SU-DHL-6 (cell line): Measurements from ENCODE around the gene PGRMC1.
"Not testable (repeated sequence)": the region's sequence is repeated elsewhere in the genome, so short reads cannot be mapped to it uniquely, and the experiment has no call there.

Experiments used
- H2AFZ ChIP-seq: fragments of 200-600 bp; sonication (generic); 2 replicates; pipeline ENCODE4 v1.6.1; 2014; ENCODE audit warnings: low read depth, mild to moderate bottlenecking, moderate library complexity, mixed read lengths, antibody characterized with exemption, low read length; ENCODE audit not compliant: severe bottlenecking
- H3F3A ChIP-seq: fragments of 200-600 bp; shearing (Covaris generic); 2 replicates; pipeline ENCODE4 v1.6.0; 2016; ENCODE audit warnings: antibody characterized with exemption, mild to moderate bottlenecking; ENCODE audit not compliant: insufficient read depth
- H3K27ac ChIP-seq: fragments of 200-600 bp; sonication (generic); 2 replicates; pipeline ENCODE4 v1.5.1; 2016; ENCODE audit warnings: low read depth, mild to moderate bottlenecking, low read length, moderate library complexity, mixed read lengths
- H3K27me3 ChIP-seq: fragments of 200-600 bp; sonication (generic), shearing (Covaris generic); 2 replicates; pipeline ENCODE4 v1.6.0; 2014; ENCODE audit warnings: mild to moderate bottlenecking, low read length
- H3K36me3 ChIP-seq: fragments of 200-600 bp; sonication (generic); 2 replicates; pipeline ENCODE4 v1.6.1; 2014; ENCODE audit warnings: mild to moderate bottlenecking, low read length, mixed read lengths
- H3K4me2 ChIP-seq: fragments of 300-600, 200-600 bp; shearing (Covaris generic), sonication (generic); 2 replicates; pipeline ENCODE4 v1.6.0; 2014; ENCODE audit warnings: low read length, low read depth, mild to moderate bottlenecking; ENCODE audit not compliant: poor library complexity, severe bottlenecking
- H3K4me3 ChIP-seq: fragments of 200-600 bp; sonication (generic); 2 replicates; pipeline ENCODE4 v1.5.1; 2014; ENCODE audit warnings: antibody characterized with exemption, low read length, mild to moderate bottlenecking, mixed read lengths; ENCODE audit not compliant: insufficient read depth, poor library complexity, severe bottlenecking
- H3K79me2 ChIP-seq: fragments of 200-600 bp; sonication (generic); 2 replicates; pipeline ENCODE4 v1.6.1; 2014; ENCODE audit warnings: mild to moderate bottlenecking, low read length, moderate library complexity; ENCODE audit not compliant: insufficient read depth
- H3K9ac ChIP-seq: fragments of 200-600 bp; sonication (generic); 2 replicates; pipeline ENCODE4 v1.7.0; 2014; ENCODE audit warnings: mild to moderate bottlenecking, low read length
- H3K9me2 ChIP-seq: fragments of 200-600 bp; sonication (generic); replicated peaks from 2 replicates; pipeline ENCODE4 v1.6.1; 2014; ENCODE audit warnings: low read length; ENCODE audit not compliant: insufficient read depth
- H3K9me3 ChIP-seq: fragments of 200-600 bp; sonication (generic); 2 replicates; pipeline ENCODE4 v1.6.1; 2014; ENCODE audit warnings: low read length, mixed read lengths; ENCODE audit not compliant: insufficient read depth
- H4K20me1 ChIP-seq: fragments of 200-600 bp; sonication (generic); 2 replicates; pipeline ENCODE4 v1.6.1; 2014; ENCODE audit warnings: low read depth, mild to moderate bottlenecking, antibody characterized with exemption, low read length, moderate library complexity, mixed read lengths
- EZH2phosphoT487 ChIP-seq: fragments of 200-600 bp; sonication (generic), shearing (Covaris generic); conservative IDR thresholded peaks from 2 replicates; pipeline ENCODE4 v1.6.1; 2018; ENCODE audit warnings: mild to moderate bottlenecking, antibody characterized with exemption, low read length, moderate library complexity, mixed read lengths
- TF ChIP-seq, protein P1 (sequence below): fragments of 200-600 bp; sonication (generic); IDR thresholded peaks from one replicate; pipeline ENCODE4 v1.5.1; 2017; ENCODE audit warnings: antibody characterized with exemption, mild to moderate bottlenecking, low read length, moderate library complexity; ENCODE audit not compliant: insufficient read depth, poor library complexity, severe bottlenecking

PGRMC1 gene

DNA sequence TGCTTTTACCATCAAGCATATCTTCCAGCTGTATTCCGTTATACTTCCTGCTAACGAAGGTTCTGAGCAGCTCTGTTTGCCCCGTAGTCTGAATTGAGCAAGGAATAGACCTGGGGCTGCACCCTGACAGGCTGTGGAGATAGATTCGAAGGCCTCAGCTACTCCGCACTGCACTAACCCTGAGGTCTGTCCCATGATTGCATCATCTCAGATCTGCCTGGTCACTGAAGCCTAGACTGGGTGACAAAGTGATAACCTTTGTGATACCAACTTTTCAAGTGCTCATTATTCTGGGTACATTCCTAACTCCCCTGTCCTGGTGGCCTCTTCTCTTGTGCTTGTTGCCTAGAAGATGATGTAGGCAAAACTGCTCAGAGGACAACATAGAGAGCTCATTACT is 29.9 kb upstream of the PGRMC1 start:
- Histone ChIP-seq H3F3A (no peaks in the 10 kb centered on the region), H2AFZ (no peak overlapping the region), H3K9ac (no peak overlapping the region), H3K4me3 (no peak overlapping the region), H3K9me3 (no peaks in the 10 kb centered on the region), H3K27me3 (no peaks in the 10 kb centered on the region), H3K4me2 (no peak overlapping the region), H4K20me1 (no peaks in the 10 kb centered on the region), H3K9me2 (no peaks in the 10 kb centered on the region), H3K79me2 (no peaks in the 10 kb centered on the region), H3K27ac (no peak overlapping the region), H3K36me3 (no peaks in the 10 kb centered on the region)
- TF ChIP-seq EZH2phosphoT487, result no peak
- TF ChIP-seq, protein P1, sequence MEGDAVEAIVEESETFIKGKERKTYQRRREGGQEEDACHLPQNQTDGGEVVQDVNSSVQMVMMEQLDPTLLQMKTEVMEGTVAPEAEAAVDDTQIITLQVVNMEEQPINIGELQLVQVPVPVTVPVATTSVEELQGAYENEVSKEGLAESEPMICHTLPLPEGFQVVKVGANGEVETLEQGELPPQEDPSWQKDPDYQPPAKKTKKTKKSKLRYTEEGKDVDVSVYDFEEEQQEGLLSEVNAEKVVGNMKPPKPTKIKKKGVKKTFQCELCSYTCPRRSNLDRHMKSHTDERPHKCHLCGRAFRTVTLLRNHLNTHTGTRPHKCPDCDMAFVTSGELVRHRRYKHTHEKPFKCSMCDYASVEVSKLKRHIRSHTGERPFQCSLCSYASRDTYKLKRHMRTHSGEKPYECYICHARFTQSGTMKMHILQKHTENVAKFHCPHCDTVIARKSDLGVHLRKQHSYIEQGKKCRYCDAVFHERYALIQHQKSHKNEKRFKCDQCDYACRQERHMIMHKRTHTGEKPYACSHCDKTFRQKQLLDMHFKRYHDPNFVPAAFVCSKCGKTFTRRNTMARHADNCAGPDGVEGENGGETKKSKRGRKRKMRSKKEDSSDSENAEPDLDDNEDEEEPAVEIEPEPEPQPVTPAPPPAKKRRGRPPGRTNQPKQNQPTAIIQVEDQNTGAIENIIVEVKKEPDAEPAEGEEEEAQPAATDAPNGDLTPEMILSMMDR, result no peak

DNA sequence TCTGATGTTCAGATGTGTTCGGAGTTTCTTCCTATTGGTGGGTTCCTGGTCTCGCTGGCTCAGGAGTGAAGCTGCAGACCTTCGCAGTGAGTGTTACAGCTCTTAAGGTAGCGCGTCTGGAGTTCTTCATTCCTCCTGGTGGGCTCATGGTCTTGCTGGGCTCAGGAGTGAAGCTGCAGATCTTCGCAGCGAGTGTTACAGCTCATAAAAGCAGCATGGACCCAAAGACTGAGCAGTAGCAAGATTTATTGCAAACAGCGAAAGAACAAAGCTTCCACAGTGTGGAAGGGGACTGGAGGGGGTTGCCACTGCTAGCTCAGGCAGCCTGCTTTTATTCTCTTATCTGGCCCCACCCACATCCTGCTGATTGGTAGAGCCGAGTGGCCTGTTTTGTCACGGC is 28.6 kb upstream of the PGRMC1 start:
- H4K20me1 ChIP-seq, result not testable (repeated sequence)

DNA sequence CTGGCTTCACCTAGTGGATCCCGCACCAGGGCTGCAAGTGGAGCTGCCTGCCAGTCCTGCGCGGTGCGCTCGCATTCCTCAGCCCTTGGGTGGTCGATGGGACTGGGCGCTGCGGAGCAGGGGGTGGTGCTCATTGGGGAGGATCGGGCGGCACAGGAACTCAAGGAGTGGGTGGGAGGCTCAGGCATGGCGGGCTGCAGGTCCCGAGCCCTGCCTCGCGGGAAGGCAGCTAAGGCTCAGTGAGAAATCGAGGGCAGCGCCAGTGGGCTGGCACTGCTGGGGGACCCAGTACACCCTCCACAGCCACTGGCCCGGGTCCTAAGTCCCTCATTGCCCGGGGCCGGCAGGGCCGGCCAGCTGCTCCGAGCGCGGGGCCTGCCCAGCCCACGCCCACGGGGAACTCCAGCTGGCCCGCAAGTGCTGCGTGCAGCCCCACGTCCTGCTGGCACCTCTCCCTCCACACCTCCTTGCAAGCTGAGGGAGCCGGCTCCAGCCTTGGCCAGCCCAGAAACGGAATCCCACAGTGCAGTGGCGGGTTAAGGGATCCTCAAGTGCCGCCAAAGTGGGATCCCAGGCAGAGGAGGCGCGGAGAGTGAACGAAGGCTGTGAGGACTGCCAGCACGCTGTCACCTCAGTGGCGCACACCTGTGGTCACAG is 27.6 kb upstream of the PGRMC1 start:
- H3F3A ChIP-seq, result no peaks in the 10 kb centered on the region
- H2AFZ ChIP-seq, result no peak overlapping the region
- TF ChIP-seq, protein P1, result no peak
- TF ChIP-seq EZH2phosphoT487, result no peak
- H3K27me3 ChIP-seq, result no peaks in the 10 kb centered on the region
- no peaks in the 10 kb centered on the region for H3K36me3 ChIP-seq
- H3K4me2 ChIP-seq, result no peak overlapping the region
- H3K9me2 ChIP-seq, result no peaks in the 10 kb centered on the region
- no peak overlapping the region for H3K4me3 ChIP-seq
- no peak overlapping the region for H3K27ac ChIP-seq
- H3K9ac ChIP-seq, result no peak overlapping the region
- no peaks in the 10 kb centered on the region for H4K20me1 ChIP-seq
- H3K9me3 ChIP-seq, result no peaks in the 10 kb centered on the region
- no peaks in the 10 kb centered on the region for H3K79me2 ChIP-seq

More for the DNA sequence above, 28.6 kb upstream of the PGRMC1 start:
- not testable (repeated sequence) for H3K79me2 ChIP-seq, H2AFZ ChIP-seq, H3K9ac ChIP-seq, H3K9me3 ChIP-seq, H3K4me2 ChIP-seq, H3K27ac ChIP-seq, H3K4me3 ChIP-seq, H3F3A ChIP-seq, H3K27me3 ChIP-seq, H3K9me2 ChIP-seq, H3K36me3 ChIP-seq

DNA sequence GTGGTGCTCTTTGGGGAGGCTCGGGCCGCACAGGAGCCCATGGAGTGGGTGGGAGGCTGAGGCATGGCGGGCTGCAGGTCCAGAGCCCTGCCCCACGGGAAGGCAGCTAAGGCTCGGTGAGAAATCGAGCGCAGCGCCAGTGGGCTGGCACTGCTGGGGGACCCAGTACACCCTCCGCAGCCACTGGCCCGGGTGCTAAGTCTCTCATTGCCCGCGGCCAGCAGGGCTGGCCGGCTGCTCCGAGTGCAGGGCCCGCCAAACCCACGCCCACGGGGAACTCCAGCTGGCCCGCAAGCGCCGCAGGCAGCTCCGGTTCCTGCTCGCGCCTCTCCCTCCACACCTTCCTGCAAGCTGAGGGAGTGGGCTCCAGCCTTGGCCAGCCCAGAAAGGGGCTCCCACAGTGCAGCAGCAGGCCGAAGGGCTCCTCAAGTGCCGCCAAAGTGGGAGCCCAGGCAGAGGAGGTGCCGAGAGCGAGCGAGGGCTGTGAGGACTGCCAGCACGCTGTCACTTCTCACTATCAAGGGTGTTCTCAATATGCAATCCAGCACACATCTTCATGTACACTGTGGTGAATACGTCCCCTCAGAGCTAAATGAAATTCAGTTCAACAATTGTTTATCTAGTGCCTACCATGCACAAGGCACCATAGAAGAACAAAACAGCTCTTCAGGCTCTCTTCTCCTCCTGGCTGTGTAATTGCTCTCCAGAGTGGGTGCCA is 25.0 kb upstream of the PGRMC1 start:
- not testable (repeated sequence) for H3K9ac ChIP-seq, H2AFZ ChIP-seq, H3K4me2 ChIP-seq, H3K27me3 ChIP-seq, H3K79me2 ChIP-seq, H3K27ac ChIP-seq, H3K36me3 ChIP-seq, H3F3A ChIP-seq, H3K4me3 ChIP-seq, H3K9me3 ChIP-seq, H4K20me1 ChIP-seq, H3K9me2 ChIP-seq
